HEK293 (cell line): Measurements from ENCODE around the gene MPPED1.

ENCODE experiments used
- CTCF ChIA-PET: fragments of 350-600 bp; formaldehyde crosslinking; extraction: SDS; loops from one replicate; lab custom pipeline; 2021; ENCODE audit warnings: antibody characterized with exemption; lab: Yijun Ruan, JAX
- POLR2A ChIA-PET: fragments of 300-600 bp; formaldehyde crosslinking; extraction: SDS; loops from one replicate; lab custom pipeline; 2020; ENCODE audit warnings: antibody characterized with exemption, inconsistent platforms; lab: Yijun Ruan, JAX
- H3K27ac ChIP-seq: fragments of 200-500 bp; sonication (Bioruptor generic); 2 replicates; pipeline ENCODE4 v1.5.1; 2014; ENCODE audit warnings: low read depth, low read length, control low read depth, inconsistent platforms; ENCODE audit errors: extremely low read depth
- H3K36me3 ChIP-seq, 2 experiments: fragments of 200-500 bp in 1 of 2; sonication (Bioruptor generic) in 1 of 2; 1 replicate in 1 of 2; 2 replicates in 1 of 2; pipeline ENCODE4 v1.5.1; 2014 to 2017; ENCODE audit warnings: inconsistent platforms in 2 of 2, low read length in 2 of 2; ENCODE audit not compliant: control insufficient read depth in 2 of 2, insufficient read depth in 1 of 2
- H3K4me1 ChIP-seq: fragments of 200-500 bp; sonication (Bioruptor generic); 2 replicates; pipeline ENCODE4 v1.5.1; 2014; ENCODE audit warnings: mild to moderate bottlenecking, low read length, inconsistent platforms; ENCODE audit not compliant: control insufficient read depth, insufficient read depth
- H3K4me3 ChIP-seq: 2 replicates; pipeline ENCODE4 v1.5.1; 2011; ENCODE audit warnings: low read depth, mild to moderate bottlenecking, control low read depth, low read length, moderate library complexity
- H3K9me3 ChIP-seq: fragments of 200-500 bp; sonication (Bioruptor generic); 2 replicates; pipeline ENCODE4 v1.5.1; 2014; ENCODE audit warnings: low read depth, low read length, inconsistent platforms; ENCODE audit not compliant: control insufficient read depth, insufficient read depth
- FEZF1 ChIP-seq: fragments of 450-650 bp; formaldehyde crosslinking; IDR thresholded peaks from 2 replicates; pipeline ENCODE4 v1.5.1; 2016; ENCODE audit warnings: missing biosample characterization, missing genetic modification characterization
- GLI4 ChIP-seq: fragments of 450-650 bp; formaldehyde crosslinking; IDR thresholded peaks from 2 replicates; pipeline ENCODE4 v1.5.1; 2016; ENCODE audit warnings: missing biosample characterization, missing genetic modification characterization
- KLF10 ChIP-seq: fragments of 450-650 bp; IDR thresholded peaks from 2 replicates; pipeline ENCODE4 v1.5.1; 2018; ENCODE audit warnings: missing biosample characterization, mild to moderate bottlenecking, missing genetic modification characterization
- ZFP41 ChIP-seq: fragments of 450-650 bp; formaldehyde crosslinking; IDR thresholded peaks from 2 replicates; pipeline ENCODE4 v1.5.1; 2016; ENCODE audit warnings: missing biosample characterization, missing genetic modification characterization, borderline replicate concordance
- ZNF10 ChIP-seq: fragments of 450-650 bp; formaldehyde crosslinking; IDR thresholded peaks from 2 replicates; pipeline ENCODE4 v1.5.1; 2017; ENCODE audit warnings: missing biosample characterization, missing genetic modification characterization
- ZNF121 ChIP-seq: fragments of 450-650 bp; formaldehyde crosslinking; IDR thresholded peaks from 2 replicates; pipeline ENCODE4 v1.5.1; 2016; ENCODE audit warnings: missing biosample characterization, missing genetic modification characterization
- ZNF138 ChIP-seq: fragments of 450-650 bp; formaldehyde crosslinking; IDR thresholded peaks from 2 replicates; pipeline ENCODE4 v1.5.1; 2016; ENCODE audit warnings: missing biosample characterization, missing genetic modification characterization, borderline replicate concordance
- ZNF335 ChIP-seq: fragments of 450-650 bp; formaldehyde crosslinking; conservative IDR thresholded peaks from 2 replicates; pipeline ENCODE4 v1.5.1; 2016; ENCODE audit warnings: missing biosample characterization, missing genetic modification characterization
- ZNF521 ChIP-seq: fragments of 450-650 bp; formaldehyde crosslinking; IDR thresholded peaks from 2 replicates; pipeline ENCODE4 v1.5.1; 2017; ENCODE audit warnings: missing biosample characterization, mild to moderate bottlenecking, missing genetic modification characterization
- ZNF544 ChIP-seq: fragments of 450-650 bp; formaldehyde crosslinking; IDR thresholded peaks from 2 replicates; pipeline ENCODE4 v1.5.0; 2017; ENCODE audit warnings: missing biosample characterization, missing genetic modification characterization
- ZNF555 ChIP-seq: fragments of 450-650 bp; formaldehyde crosslinking; conservative IDR thresholded peaks from 2 replicates; pipeline ENCODE4 v1.5.1; 2017; ENCODE audit warnings: missing biosample characterization, mild to moderate bottlenecking, missing genetic modification characterization, inconsistent platforms
- ZNF585B ChIP-seq: fragments of 450-650 bp; formaldehyde crosslinking; IDR thresholded peaks from 2 replicates; pipeline ENCODE4 v1.5.1; 2016; ENCODE audit warnings: missing biosample characterization, missing genetic modification characterization
- ZNF623 ChIP-seq: fragments of 450-650 bp; formaldehyde crosslinking; IDR thresholded peaks from 2 replicates; pipeline ENCODE4 v1.5.1; 2016; ENCODE audit warnings: missing biosample characterization, missing genetic modification characterization
- ZXDB ChIP-seq: fragments of 450-650 bp; formaldehyde crosslinking; IDR thresholded peaks from 2 replicates; pipeline ENCODE4 v1.5.1; 2016; ENCODE audit warnings: missing biosample characterization, missing genetic modification characterization
- TF ChIP-seq, protein P1 (sequence below): fragments of 450-650 bp; formaldehyde crosslinking; IDR thresholded peaks from 2 replicates; pipeline ENCODE4 v1.5.1; 2016; ENCODE audit warnings: missing biosample characterization, missing genetic modification characterization, low read depth
- TF ChIP-seq, protein P2 (sequence below): fragments of 450-650 bp; formaldehyde crosslinking; IDR thresholded peaks from 2 replicates; pipeline ENCODE4 v1.5.1; 2016; ENCODE audit warnings: missing biosample characterization, missing genetic modification characterization
- TF ChIP-seq, protein P3 (sequence below): fragments of 450-650 bp; formaldehyde crosslinking; IDR thresholded peaks from 2 replicates; pipeline ENCODE4 v1.5.1; 2016; ENCODE audit warnings: missing biosample characterization, missing genetic modification characterization
- TF ChIP-seq, protein P4 (sequence below): fragments of 450-650 bp; IDR thresholded peaks from 2 replicates; pipeline ENCODE4 v1.5.1; 2018; ENCODE audit warnings: missing biosample characterization, missing genetic modification characterization
- TF ChIP-seq, protein P5 (sequence below): fragments of 450-650 bp; formaldehyde crosslinking; IDR thresholded peaks from 2 replicates; pipeline ENCODE4 v1.5.1; 2017; ENCODE audit warnings: missing biosample characterization, missing genetic modification characterization
- TF ChIP-seq, protein P6 (sequence below): fragments of 450-650 bp; formaldehyde crosslinking; IDR thresholded peaks from 2 replicates; pipeline ENCODE4 v1.5.1; 2017; ENCODE audit warnings: missing biosample characterization, mild to moderate bottlenecking, missing genetic modification characterization, moderate library complexity

MPPED1 gene

DNA sequence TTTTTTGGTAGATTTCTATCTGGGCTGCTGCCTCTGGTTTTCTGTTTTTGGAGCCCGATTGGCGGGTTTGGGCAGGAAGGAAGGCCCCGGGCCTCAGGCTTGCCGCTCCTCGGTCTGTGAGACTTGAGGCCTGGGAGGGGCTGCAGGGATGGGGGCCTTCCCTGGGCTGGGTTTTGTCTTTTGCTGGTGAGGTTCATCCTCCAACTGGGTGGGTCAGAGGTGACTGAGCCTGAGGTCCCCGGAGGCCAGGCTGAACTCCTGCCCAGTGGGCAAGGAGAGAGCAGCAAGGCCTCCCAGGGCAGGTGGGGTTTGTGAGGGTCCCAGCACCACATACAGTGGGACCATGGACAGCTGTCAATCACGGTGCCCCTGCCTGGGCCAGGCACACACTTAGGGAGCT, 15.0 kb downstream of the MPPED1 start:
- TF ChIP-seq, protein P1, sequence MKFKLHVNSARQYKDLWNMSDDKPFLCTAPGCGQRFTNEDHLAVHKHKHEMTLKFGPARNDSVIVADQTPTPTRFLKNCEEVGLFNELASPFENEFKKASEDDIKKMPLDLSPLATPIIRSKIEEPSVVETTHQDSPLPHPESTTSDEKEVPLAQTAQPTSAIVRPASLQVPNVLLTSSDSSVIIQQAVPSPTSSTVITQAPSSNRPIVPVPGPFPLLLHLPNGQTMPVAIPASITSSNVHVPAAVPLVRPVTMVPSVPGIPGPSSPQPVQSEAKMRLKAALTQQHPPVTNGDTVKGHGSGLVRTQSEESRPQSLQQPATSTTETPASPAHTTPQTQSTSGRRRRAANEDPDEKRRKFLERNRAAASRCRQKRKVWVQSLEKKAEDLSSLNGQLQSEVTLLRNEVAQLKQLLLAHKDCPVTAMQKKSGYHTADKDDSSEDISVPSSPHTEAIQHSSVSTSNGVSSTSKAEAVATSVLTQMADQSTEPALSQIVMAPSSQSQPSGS (tag by site-specific recombination) = no peak
- TF ChIP-seq, protein P2, sequence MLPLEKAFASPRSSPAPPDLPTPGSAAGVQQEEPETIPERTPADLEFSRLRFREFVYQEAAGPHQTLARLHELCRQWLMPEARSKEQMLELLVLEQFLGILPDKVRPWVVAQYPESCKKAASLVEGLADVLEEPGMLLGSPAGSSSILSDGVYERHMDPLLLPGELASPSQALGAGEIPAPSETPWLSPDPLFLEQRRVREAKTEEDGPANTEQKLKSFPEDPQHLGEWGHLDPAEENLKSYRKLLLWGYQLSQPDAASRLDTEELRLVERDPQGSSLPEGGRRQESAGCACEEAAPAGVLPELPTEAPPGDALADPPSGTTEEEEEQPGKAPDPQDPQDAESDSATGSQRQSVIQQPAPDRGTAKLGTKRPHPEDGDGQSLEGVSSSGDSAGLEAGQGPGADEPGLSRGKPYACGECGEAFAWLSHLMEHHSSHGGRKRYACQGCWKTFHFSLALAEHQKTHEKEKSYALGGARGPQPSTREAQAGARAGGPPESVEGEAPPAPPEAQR (tag by site-specific recombination) = no peak
- TF ChIP-seq ZNF121 (tag by site-specific recombination) (no peak), ZNF544 (tag by site-specific recombination) (no peak), ZXDB (no peak), ZNF521 (tag by site-specific recombination) (no peak), ZNF335 (no peak), GLI4 (no peak), ZNF10 (tag by site-specific recombination) (no peak), KLF10 (tag by site-specific recombination) (no peak), ZNF585B (no peak), ZNF138 (tag by site-specific recombination) (no peak), ZFP41 (tag by site-specific recombination) (no peak)
- TF ChIP-seq, protein P3, sequence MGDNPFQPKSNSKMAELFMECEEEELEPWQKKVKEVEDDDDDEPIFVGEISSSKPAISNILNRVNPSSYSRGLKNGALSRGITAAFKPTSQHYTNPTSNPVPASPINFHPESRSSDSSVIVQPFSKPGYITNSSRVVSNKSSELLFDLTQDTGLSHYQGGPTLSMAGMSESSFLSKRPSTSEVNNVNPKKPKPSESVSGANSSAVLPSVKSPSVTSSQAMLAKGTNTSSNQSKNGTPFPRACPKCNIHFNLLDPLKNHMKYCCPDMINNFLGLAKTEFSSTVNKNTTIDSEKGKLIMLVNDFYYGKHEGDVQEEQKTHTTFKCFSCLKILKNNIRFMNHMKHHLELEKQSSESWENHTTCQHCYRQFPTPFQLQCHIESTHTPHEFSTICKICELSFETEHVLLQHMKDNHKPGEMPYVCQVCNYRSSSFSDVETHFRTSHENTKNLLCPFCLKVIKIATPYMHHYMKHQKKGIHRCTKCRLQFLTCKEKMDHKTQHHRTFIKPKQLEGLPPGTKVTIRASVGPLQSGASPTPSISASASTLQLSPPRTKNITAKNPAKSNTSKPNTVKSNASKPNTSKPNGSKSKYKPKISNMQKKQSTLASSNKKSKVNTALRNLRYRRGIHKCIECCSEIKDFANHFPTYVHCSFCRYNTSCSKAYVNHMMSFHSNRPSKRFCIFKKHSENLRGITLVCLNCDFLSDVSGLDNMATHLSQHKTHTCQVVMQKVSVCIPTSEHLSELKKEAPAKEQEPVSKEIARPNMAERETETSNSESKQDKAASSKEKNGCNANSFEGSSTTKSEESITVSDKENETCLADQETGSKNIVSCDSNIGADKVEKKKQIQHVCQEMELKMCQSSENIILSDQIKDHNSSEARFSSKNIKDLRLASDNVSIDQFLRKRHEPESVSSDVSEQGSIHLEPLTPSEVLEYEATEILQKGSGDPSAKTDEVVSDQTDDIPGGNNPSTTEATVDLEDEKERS (tag by site-specific recombination) = no peak
- TF ChIP-seq, protein P4, sequence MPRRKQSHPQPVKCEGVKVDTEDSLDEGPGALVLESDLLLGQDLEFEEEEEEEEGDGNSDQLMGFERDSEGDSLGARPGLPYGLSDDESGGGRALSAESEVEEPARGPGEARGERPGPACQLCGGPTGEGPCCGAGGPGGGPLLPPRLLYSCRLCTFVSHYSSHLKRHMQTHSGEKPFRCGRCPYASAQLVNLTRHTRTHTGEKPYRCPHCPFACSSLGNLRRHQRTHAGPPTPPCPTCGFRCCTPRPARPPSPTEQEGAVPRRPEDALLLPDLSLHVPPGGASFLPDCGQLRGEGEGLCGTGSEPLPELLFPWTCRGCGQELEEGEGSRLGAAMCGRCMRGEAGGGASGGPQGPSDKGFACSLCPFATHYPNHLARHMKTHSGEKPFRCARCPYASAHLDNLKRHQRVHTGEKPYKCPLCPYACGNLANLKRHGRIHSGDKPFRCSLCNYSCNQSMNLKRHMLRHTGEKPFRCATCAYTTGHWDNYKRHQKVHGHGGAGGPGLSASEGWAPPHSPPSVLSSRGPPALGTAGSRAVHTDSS (tag by site-specific recombination) = no peak
- TF ChIP-seq, all 188 proteins: peak for 0

DNA sequence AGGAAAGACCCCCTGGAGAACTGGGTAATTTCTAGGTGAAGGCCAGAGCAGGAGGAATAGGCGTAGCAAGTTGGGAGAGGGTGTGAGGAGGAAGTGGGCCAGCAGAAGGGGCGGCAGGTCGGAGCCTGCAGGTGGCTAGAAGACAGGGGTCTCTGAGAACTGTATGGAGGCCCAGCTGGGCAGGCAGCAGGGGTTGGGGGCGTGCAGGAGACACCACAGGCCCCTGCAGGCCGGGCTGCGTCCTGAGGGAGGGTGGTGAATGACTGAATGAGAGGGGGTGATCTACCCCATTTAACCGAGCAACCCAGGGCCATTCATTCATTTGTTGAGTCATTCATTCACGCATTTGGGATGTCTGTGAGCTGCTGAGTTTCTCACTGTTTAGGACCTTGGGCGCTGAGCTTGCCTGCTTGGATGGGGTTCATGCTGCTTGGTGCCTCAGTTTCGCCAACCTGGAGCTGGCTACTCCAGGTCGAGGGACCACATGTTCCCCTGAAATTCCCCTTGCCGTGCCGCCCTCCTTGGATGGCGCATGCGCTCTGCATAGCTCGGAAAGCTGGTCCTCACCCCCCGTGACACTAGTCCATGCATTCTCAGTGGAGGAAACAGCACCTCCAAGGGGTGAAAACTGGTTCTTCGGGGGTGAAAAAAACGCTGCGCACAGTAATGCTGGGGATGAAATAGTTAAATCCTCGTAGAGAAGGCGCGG, 15.6 kb downstream of the MPPED1 start:
- ChIA-PET CTCF (interaction anchor here (0.6 to 1.0 kb wide), 4 partner anchors 17 to 200 kb away, joined by 3 to 7 read pairs (median 3); no protein-coding TSS in a partner anchor), POLR2A (no interaction called here)
- TF ChIP-seq, protein P5, sequence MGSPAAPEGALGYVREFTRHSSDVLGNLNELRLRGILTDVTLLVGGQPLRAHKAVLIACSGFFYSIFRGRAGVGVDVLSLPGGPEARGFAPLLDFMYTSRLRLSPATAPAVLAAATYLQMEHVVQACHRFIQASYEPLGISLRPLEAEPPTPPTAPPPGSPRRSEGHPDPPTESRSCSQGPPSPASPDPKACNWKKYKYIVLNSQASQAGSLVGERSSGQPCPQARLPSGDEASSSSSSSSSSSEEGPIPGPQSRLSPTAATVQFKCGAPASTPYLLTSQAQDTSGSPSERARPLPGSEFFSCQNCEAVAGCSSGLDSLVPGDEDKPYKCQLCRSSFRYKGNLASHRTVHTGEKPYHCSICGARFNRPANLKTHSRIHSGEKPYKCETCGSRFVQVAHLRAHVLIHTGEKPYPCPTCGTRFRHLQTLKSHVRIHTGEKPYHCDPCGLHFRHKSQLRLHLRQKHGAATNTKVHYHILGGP (tag by site-specific recombination) = no peak
- TF ChIP-seq, protein P2 (tag by site-specific recombination) = no peak
- no peak for TF ChIP-seq ZNF555 (tag by site-specific recombination)
- TF ChIP-seq FEZF1 (tag by site-specific recombination) = no peak
- no peak for TF ChIP-seq ZNF623
- TF ChIP-seq, protein P6, sequence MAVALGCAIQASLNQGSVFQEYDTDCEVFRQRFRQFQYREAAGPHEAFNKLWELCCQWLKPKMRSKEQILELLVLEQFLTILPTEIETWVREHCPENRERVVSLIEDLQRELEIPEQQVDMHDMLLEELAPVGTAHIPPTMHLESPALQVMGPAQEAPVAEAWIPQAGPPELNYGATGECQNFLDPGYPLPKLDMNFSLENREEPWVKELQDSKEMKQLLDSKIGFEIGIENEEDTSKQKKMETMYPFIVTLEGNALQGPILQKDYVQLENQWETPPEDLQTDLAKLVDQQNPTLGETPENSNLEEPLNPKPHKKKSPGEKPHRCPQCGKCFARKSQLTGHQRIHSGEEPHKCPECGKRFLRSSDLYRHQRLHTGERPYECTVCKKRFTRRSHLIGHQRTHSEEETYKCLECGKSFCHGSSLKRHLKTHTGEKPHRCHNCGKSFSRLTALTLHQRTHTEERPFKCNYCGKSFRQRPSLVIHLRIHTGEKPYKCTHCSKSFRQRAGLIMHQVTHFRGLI (tag by site-specific recombination) = no peak
- H3K9me3 ChIP-seq = no peaks in the 10 kb centered on the region
- H3K36me3 ChIP-seq = no peaks in the 10 kb centered on the region
- no peak overlapping the region for H3K27ac ChIP-seq
- H3K4me1 ChIP-seq = no peaks in the 10 kb centered on the region
- no peak overlapping the region for H3K4me3 ChIP-seq

More for the DNA sequence above, 15.0 kb downstream of the MPPED1 start:
- Histone ChIP-seq H3K36me3 (no peaks in the 10 kb centered on the region), H3K27ac (no peak overlapping the region), H3K4me1 (no peaks in the 10 kb centered on the region), H3K4me3 (no peak overlapping the region), H3K9me3 (no peaks in the 10 kb centered on the region)
- POLR2A ChIA-PET = no interaction called here
- CTCF ChIA-PET = interaction anchor here (0.6 to 0.7 kb wide), 2 partner anchors 17 to 199 kb away, joined by 3 read pairs; no protein-coding TSS in a partner anchor
